Gastrocnemius medialis (tissue), 4 donors: Measurements from ENCODE around the gene MTHFSD.

Source experiments
- CTCF ChIP-seq, 5 experiments: fragments of 450-650 bp in 3 of 5; fragments of 200-600 bp in 2 of 5; sonication (generic) in 2 of 5; IDR thresholded peaks in 4 of 5; conservative IDR thresholded peaks in 1 of 5; 1 replicate in 4 of 5; 2 replicates in 1 of 5; pipeline ENCODE4 v1.5.1; 2016 to 2019; ENCODE audit warnings: antibody characterized with exemption in 5 of 5, mild to moderate bottlenecking in 3 of 5, moderate library complexity in 3 of 5
- POLR2A ChIP-seq, 2 donors: fragments of 450-650 bp; IDR thresholded peaks; one replicate each; pipeline ENCODE4 v1.6.1; 2017; ENCODE audit warnings: antibody characterized with exemption in 2 of 2, mild to moderate bottlenecking in 2 of 2, moderate library complexity in 2 of 2

DNA sequence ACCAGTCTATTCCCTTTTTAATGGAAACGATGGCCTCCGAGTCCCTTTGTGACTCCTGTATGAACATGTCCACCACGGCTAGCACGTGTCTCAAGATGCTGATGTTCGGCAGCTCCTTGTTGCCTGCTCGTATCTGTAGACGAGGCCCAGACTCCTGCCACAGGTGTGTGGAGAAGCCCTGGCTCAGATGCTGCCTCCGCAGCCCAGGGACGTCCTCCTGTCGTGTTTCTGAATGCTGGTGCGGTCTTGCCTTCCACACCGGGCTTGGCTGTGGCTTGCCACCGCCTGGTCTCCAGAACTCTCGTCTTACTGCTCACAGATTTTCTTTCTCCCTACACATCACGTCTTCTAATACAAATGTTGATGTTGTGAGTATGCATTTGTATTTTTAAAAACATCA, 27.7 kb downstream of the MTHFSD start:
- TF ChIP-seq CTCF (IDR thresholded peaks at IDR 0.05 in 4 of 5, conservative IDR thresholded peaks at IDR 0.05 in 1 of 5) (no peak), POLR2A (IDR thresholded peaks at IDR 0.05) (no peak)
